HCT116 (cell line): ENCODE data around the gene C1R. TPM values are rescaled to one million over a fixed set of nuclear protein-coding genes. Genes with fewer than 3 reads are reported as not detected.

Experiments used
- ATAC-seq: fragments of 200-7000 bp; cut with Tn5 transposase; 2 replicates; pipeline ENCODE4 v1.9.1; 2020; ENCODE audit warnings: mild to moderate bottlenecking, moderate library complexity
- BruUV-seq: library from RNA; stranded (reverse); fragments of 400-500 nt; replicated peaks from 2 replicates; lab custom pipeline; 2021; lab: Mats Ljungman, UMichigan
- CTCF ChIA-PET: fragments of 300-600 bp; sonication (Branson Sonifier 250); formaldehyde crosslinking; loops from one replicate; lab custom pipeline; 2021; ENCODE audit warnings: antibody characterized with exemption; lab: Charles Lee
- POLR2A ChIA-PET: fragments of 300-600, 350-600 bp; sonication (Branson Sonifier 250); formaldehyde crosslinking; loops from one replicate; lab custom pipeline; 2021; ENCODE audit warnings: antibody characterized with exemption; lab: Charles Lee
- RAD21 ChIA-PET, 2 experiments: fragments of 300-600 bp; sonication (Branson Sonifier 250); formaldehyde crosslinking; loops; one replicate each; lab custom pipeline; 2023; ENCODE audit warnings: low total read pairs in 2 of 2; ENCODE audit not compliant: uncharacterized antibody in 2 of 2, unreplicated experiment in 2 of 2, low non-redundant PET in 1 of 2; lab: Charles Lee
- DNase-seq: peaks from one replicate; pipeline ENCODE4 v3.0.0-alpha.2; 2010; ENCODE audit warnings: low read depth, low spot score
- H2AFZ ChIP-seq: fragments of 200-600 bp; shearing (Covaris generic), sonication (generic); 2 replicates; pipeline ENCODE4 v1.6.1; 2017; ENCODE audit warnings: low read depth, mixed run types, mixed read lengths, antibody characterized with exemption, low read length; ENCODE audit not compliant: poor library complexity, severe bottlenecking
- H3K27ac ChIP-seq: 2 replicates; pipeline ENCODE4 v1.5.1; 2012; ENCODE audit warnings: low read depth, low read length
- H3K27me3 ChIP-seq: fragments of 200-600 bp; sonication (generic); 2 replicates; pipeline ENCODE4 v1.6.1; 2016; ENCODE audit warnings: mixed run types, low read length, mixed read lengths; ENCODE audit not compliant: insufficient read depth
- H3K36me3 ChIP-seq, 2 experiments: fragments of 200-500 bp in 1 of 2; fragments of 200-600 bp in 1 of 2; sonication (Bioruptor generic) in 1 of 2; sonication (generic) in 1 of 2; 2 replicates each; pipeline versions ENCODE4 v1.5.1 to v1.6.1; 2014 to 2016; ENCODE audit warnings: low read length in 2 of 2, inconsistent platforms in 1 of 2, mixed read lengths in 1 of 2, mixed run types in 1 of 2; ENCODE audit not compliant: insufficient read depth in 2 of 2, control insufficient read depth in 1 of 2
- H3K4me1 ChIP-seq, 2 experiments: fragments of 200-600 bp in 1 of 2; sonication (generic) in 1 of 2; 2 replicates each; pipeline versions ENCODE4 v1.5.1 to v1.6.1; 2012 to 2017; ENCODE audit warnings: low read length in 2 of 2, inconsistent platforms in 1 of 2, mild to moderate bottlenecking in 1 of 2, mixed read lengths in 1 of 2, mixed run types in 1 of 2, moderate library complexity in 1 of 2; ENCODE audit not compliant: insufficient read depth in 2 of 2, control insufficient read depth in 1 of 2
- H3K4me2 ChIP-seq: fragments of 200-600 bp; sonication (generic); 2 replicates; pipeline ENCODE4 v1.6.1; 2017; ENCODE audit warnings: mixed run types, low read length, mixed read lengths
- H3K4me3 ChIP-seq, 2 experiments: fragments of 200-600 bp in 1 of 2; sonication (generic) in 1 of 2; replicated peaks in 1 of 2; 2 replicates each; pipeline ENCODE4 v1.5.1; 2011 to 2016; ENCODE audit warnings: low read length in 2 of 2, control low read depth in 1 of 2, low read depth in 1 of 2, mild to moderate bottlenecking in 1 of 2, mixed read lengths in 1 of 2, mixed run types in 1 of 2
- H3K79me2 ChIP-seq: fragments of 200-600 bp; sonication (generic); 2 replicates; pipeline ENCODE4 v1.6.1; 2017; ENCODE audit warnings: mild to moderate bottlenecking, mixed run types, low read length, moderate library complexity, mixed read lengths; ENCODE audit not compliant: insufficient read depth
- H3K9ac ChIP-seq: fragments of 200-600 bp; sonication (generic); 2 replicates; pipeline ENCODE4 v1.6.1; 2016; ENCODE audit warnings: low read length, mixed read lengths
- H3K9me2 ChIP-seq: fragments of 200-600 bp; sonication (generic), shearing (Covaris generic); 2 replicates; pipeline ENCODE4 v1.6.1; 2017; ENCODE audit warnings: mixed run types, mild to moderate bottlenecking, moderate library complexity; ENCODE audit not compliant: insufficient read depth
- H3K9me3 ChIP-seq, 2 experiments: fragments of 200-500 bp in 1 of 2; fragments of 200-600 bp in 1 of 2; sonication (Bioruptor generic) in 1 of 2; sonication (generic) in 1 of 2; 2 replicates each; pipeline ENCODE4 v1.6.1; 2014 to 2017; ENCODE audit warnings: low read length in 2 of 2, mixed read lengths in 2 of 2, inconsistent platforms in 1 of 2, low read depth in 1 of 2, mild to moderate bottlenecking in 1 of 2, mixed run types in 1 of 2, moderate library complexity in 1 of 2; ENCODE audit not compliant: control insufficient read depth in 1 of 2, insufficient read depth in 1 of 2
- H4K20me1 ChIP-seq: fragments of 200-600 bp; sonication (generic), shearing (Covaris generic); 2 replicates; pipeline ENCODE4 v1.6.1; 2017; ENCODE audit warnings: mixed run types, mild to moderate bottlenecking, moderate library complexity; ENCODE audit not compliant: insufficient read depth
- CBX3 ChIP-seq: IDR thresholded peaks from 2 replicates; pipeline ENCODE4 v1.6.1; 2012; ENCODE audit warnings: low read depth
- CEBPB ChIP-seq: IDR thresholded peaks from 2 replicates; pipeline ENCODE4 v1.6.1; 2012; ENCODE audit warnings: low read depth
- ELF1 ChIP-seq: IDR thresholded peaks from 2 replicates; pipeline ENCODE4 v1.6.1; 2012; ENCODE audit warnings: low read depth, borderline replicate concordance
- EZH2 ChIP-seq: fragments of 200-600 bp; sonication (generic); IDR thresholded peaks from 2 replicates; pipeline ENCODE4 v1.6.1; 2017; ENCODE audit warnings: antibody characterized with exemption, mixed run types
- EZH2phosphoT487 ChIP-seq: fragments of 200-600 bp; IDR thresholded peaks from 2 replicates; pipeline ENCODE4 v1.6.1; 2018; ENCODE audit warnings: antibody characterized with exemption, borderline replicate concordance
- FOSL1 ChIP-seq: IDR thresholded peaks from 2 replicates; pipeline ENCODE4 v1.6.1; 2012; ENCODE audit warnings: low read depth
- JUND ChIP-seq: IDR thresholded peaks from 2 replicates; pipeline ENCODE4 v1.6.1; 2012
- POLR2A ChIP-seq: IDR thresholded peaks from 2 replicates; pipeline ENCODE4 v1.7.0; 2011; ENCODE audit warnings: borderline replicate concordance; ENCODE audit not compliant: insufficient read depth, insufficient read length; ENCODE audit errors: extremely low read depth
- POLR2AphosphoS5 ChIP-seq: IDR thresholded peaks from 2 replicates; pipeline ENCODE4 v1.6.1; 2011; ENCODE audit warnings: mild to moderate bottlenecking, low read depth, low read length, moderate library complexity
- RAD21 ChIP-seq: IDR thresholded peaks from 2 replicates; pipeline ENCODE4 v1.6.1; 2012; ENCODE audit warnings: low read depth, mild to moderate bottlenecking
- SIN3A ChIP-seq: IDR thresholded peaks from 2 replicates; pipeline ENCODE4 v1.6.1; 2012; ENCODE audit warnings: low read depth
- SP1 ChIP-seq: IDR thresholded peaks from 2 replicates; pipeline ENCODE4 v1.6.1; 2012; ENCODE audit warnings: low read depth
- SRF ChIP-seq: IDR thresholded peaks from 2 replicates; pipeline ENCODE4 v1.6.1; 2012; ENCODE audit warnings: low read depth
- TCF7L2 ChIP-seq: IDR thresholded peaks from 2 replicates; pipeline ENCODE4 v1.7.0; 2011; ENCODE audit warnings: borderline replicate concordance, inconsistent platforms; ENCODE audit not compliant: insufficient read depth, insufficient read length; ENCODE audit errors: extremely low read depth
- YY1 ChIP-seq: IDR thresholded peaks from 2 replicates; pipeline ENCODE4 v1.6.1; 2011; ENCODE audit warnings: low read length, low read depth, moderate library complexity, mild to moderate bottlenecking; ENCODE audit not compliant: insufficient replicate concordance; ENCODE audit errors: extremely low read depth
- ZNF274 ChIP-seq: fragments of 200-500 bp; sonication (Bioruptor generic); IDR thresholded peaks from 2 replicates; pipeline ENCODE4 v1.6.1; 2014; ENCODE audit warnings: mild to moderate bottlenecking, low read depth, low read length, inconsistent platforms
- intact Hi-C: fragments of 100-400 bp; cut with micrococcal nuclease; formaldehyde crosslinking; loops from 2 replicates; pipeline ENCODE4 v1.10.0; 2022
- total RNA-seq: library from RNA; stranded (reverse); gene quantifications from one replicate; pipeline ENCODE4 v1.2.1, GENCODE V29; 2021; ENCODE audit not compliant: unreplicated experiment
- TF ChIP-seq, protein P1 (sequence below): IDR thresholded peaks from 2 replicates; pipeline ENCODE4 v1.6.1; 2012
- TF ChIP-seq, protein P2 (sequence below): IDR thresholded peaks from 2 replicates; pipeline ENCODE4 v1.6.1; 2011; ENCODE audit warnings: mild to moderate bottlenecking, low read length, moderate library complexity; ENCODE audit not compliant: insufficient replicate concordance; ENCODE audit errors: extremely low read depth
- TF ChIP-seq, protein P3 (sequence below), 3 experiments: fragments of 200-600 bp in 1 of 3; sonication (generic) in 1 of 3; IDR thresholded peaks in 2 of 3; conservative IDR thresholded peaks in 1 of 3; 2 replicates each; pipeline ENCODE4 v1.5.1; 2012 to 2017; ENCODE audit warnings: low read depth in 2 of 3, low read length in 2 of 3, antibody characterized with exemption in 1 of 3, borderline replicate concordance in 1 of 3, control low read depth in 1 of 3, mild to moderate bottlenecking in 1 of 3, mixed read lengths in 1 of 3, mixed run types in 1 of 3, moderate library complexity in 1 of 3; ENCODE audit not compliant: insufficient read depth in 1 of 3
- TF ChIP-seq, protein P4 (sequence below): IDR thresholded peaks from 2 replicates; pipeline ENCODE4 v1.6.1; 2012; ENCODE audit warnings: low read depth

Gene C1R
- total RNA-seq, 1 experiment from 2014 or later: 4.3 TPM

DNA sequence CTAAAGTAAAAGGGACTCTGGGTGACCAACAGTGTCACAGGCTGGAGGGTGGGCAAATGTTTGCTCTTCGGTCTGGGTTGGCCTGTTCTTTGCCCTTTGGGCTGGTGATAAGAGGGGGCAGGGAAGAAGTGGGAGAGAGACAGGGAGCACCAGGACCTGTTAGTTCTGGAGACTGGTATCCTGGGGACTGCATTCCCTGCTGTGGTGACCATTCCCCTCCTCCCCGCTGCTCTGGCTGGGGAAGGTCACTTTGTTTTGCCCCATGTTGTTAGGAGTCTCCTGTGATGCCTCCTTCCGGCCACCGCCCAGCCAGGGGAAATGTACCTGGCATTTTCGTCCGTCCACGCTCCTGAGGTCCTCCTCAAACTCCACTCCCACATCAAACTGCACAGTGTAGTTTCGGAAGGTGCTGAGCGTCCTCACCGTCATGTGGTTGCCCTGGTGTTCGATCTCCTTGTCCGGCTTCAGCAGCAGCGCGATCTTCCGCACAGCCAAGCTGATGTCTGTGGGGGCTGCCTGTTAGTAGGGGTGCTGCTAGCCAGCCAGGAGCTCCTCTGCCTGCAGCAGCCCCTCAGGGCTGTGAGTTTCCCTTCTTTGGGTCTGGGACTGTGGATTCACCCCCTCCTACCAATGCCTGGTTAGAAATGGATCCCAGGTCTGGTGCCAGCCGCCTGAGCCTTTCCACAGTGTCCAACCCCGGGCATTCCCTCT lies 35.8 kb upstream of the C1R start:
- Histone ChIP-seq H3K9me2 (no peaks in the 10 kb centered on the region), H3K4me2 (0 out of 2 replicates have a peak overlapping the region, but pooled peaks have one; percentile 73), H3K9me3 (no peaks in the 10 kb centered on the region), H2AFZ (no peak overlapping the region)
- no peak for DNase-seq
- TF ChIP-seq YY1 (no peak), ELF1 (no peak), RAD21 (no peak), SIN3A (no peak), SRF (no peak), CBX3 (no peak), TCF7L2 (no peak), JUND (no peak), SP1 (no peak), CEBPB (no peak), EZH2 (no peak), POLR2A (no peak), FOSL1 (no peak), ZNF274 (no peak), EZH2phosphoT487 (no peak), POLR2AphosphoS5 (no peak)
- TF ChIP-seq, protein P1, sequence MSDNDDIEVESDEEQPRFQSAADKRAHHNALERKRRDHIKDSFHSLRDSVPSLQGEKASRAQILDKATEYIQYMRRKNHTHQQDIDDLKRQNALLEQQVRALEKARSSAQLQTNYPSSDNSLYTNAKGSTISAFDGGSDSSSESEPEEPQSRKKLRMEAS: no peak
- TF ChIP-seq, protein P2, sequence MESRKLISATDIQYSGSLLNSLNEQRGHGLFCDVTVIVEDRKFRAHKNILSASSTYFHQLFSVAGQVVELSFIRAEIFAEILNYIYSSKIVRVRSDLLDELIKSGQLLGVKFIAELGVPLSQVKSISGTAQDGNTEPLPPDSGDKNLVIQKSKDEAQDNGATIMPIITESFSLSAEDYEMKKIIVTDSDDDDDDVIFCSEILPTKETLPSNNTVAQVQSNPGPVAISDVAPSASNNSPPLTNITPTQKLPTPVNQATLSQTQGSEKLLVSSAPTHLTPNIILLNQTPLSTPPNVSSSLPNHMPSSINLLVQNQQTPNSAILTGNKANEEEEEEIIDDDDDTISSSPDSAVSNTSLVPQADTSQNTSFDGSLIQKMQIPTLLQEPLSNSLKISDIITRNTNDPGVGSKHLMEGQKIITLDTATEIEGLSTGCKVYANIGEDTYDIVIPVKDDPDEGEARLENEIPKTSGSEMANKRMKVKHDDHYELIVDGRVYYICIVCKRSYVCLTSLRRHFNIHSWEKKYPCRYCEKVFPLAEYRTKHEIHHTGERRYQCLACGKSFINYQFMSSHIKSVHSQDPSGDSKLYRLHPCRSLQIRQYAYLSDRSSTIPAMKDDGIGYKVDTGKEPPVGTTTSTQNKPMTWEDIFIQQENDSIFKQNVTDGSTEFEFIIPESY: no peak
- TF ChIP-seq, protein P3, sequence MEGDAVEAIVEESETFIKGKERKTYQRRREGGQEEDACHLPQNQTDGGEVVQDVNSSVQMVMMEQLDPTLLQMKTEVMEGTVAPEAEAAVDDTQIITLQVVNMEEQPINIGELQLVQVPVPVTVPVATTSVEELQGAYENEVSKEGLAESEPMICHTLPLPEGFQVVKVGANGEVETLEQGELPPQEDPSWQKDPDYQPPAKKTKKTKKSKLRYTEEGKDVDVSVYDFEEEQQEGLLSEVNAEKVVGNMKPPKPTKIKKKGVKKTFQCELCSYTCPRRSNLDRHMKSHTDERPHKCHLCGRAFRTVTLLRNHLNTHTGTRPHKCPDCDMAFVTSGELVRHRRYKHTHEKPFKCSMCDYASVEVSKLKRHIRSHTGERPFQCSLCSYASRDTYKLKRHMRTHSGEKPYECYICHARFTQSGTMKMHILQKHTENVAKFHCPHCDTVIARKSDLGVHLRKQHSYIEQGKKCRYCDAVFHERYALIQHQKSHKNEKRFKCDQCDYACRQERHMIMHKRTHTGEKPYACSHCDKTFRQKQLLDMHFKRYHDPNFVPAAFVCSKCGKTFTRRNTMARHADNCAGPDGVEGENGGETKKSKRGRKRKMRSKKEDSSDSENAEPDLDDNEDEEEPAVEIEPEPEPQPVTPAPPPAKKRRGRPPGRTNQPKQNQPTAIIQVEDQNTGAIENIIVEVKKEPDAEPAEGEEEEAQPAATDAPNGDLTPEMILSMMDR (IDR thresholded peaks at IDR 0.05 in 2 of 3, conservative IDR thresholded peaks at IDR 0.05 in 1 of 3; ENCODE audit: borderline replicate concordance in 1 of 3, insufficient read depth in 1 of 3, low read depth in 2 of 3, low read length in 2 of 3): no peak
- TF ChIP-seq, protein P4, sequence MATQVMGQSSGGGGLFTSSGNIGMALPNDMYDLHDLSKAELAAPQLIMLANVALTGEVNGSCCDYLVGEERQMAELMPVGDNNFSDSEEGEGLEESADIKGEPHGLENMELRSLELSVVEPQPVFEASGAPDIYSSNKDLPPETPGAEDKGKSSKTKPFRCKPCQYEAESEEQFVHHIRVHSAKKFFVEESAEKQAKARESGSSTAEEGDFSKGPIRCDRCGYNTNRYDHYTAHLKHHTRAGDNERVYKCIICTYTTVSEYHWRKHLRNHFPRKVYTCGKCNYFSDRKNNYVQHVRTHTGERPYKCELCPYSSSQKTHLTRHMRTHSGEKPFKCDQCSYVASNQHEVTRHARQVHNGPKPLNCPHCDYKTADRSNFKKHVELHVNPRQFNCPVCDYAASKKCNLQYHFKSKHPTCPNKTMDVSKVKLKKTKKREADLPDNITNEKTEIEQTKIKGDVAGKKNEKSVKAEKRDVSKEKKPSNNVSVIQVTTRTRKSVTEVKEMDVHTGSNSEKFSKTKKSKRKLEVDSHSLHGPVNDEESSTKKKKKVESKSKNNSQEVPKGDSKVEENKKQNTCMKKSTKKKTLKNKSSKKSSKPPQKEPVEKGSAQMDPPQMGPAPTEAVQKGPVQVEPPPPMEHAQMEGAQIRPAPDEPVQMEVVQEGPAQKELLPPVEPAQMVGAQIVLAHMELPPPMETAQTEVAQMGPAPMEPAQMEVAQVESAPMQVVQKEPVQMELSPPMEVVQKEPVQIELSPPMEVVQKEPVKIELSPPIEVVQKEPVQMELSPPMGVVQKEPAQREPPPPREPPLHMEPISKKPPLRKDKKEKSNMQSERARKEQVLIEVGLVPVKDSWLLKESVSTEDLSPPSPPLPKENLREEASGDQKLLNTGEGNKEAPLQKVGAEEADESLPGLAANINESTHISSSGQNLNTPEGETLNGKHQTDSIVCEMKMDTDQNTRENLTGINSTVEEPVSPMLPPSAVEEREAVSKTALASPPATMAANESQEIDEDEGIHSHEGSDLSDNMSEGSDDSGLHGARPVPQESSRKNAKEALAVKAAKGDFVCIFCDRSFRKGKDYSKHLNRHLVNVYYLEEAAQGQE: no peak
- TF ChIP-seq, all 23 proteins: peak for 0
- Histone ChIP-seq H3K36me3 (no peaks in the 10 kb centered on the region), H3K4me3 (no peak overlapping the region), H3K27me3 (no peaks in the 10 kb centered on the region), H3K9ac (no peak overlapping the region), H3K27ac (no peak overlapping the region), H3K79me2 (no peaks in the 10 kb centered on the region), H3K4me1 (peaks cover 7 to 36% of the 10 kb centered on the region in 2 experiments), H4K20me1 (no peaks in the 10 kb centered on the region)
- no peak for ATAC-seq
- ChIA-PET POLR2A (no interaction called here), CTCF (no interaction called here), RAD21 (no interaction called here)
- intact Hi-C loops: no loop called here
- BruUV-seq: no TSS peak
